AG09309 (cell line): ENCODE results near the gene NR1I2.
A peak's percentile ranks its signal among the peaks of the same experiment; 100 is the strongest.

Experiments used
- DNase-seq: peaks from one replicate; pipeline ENCODE4 v3.0.0-alpha.2; 2010; ENCODE audit warnings: low read depth
- H3K4me3 ChIP-seq: 2 replicates; pipeline ENCODE4 v1.5.1; 2011; ENCODE audit warnings: mild to moderate bottlenecking, low read depth, low read length, moderate library complexity; ENCODE audit not compliant: control insufficient read depth
- CTCF ChIP-seq: IDR thresholded peaks from 2 replicates; pipeline ENCODE4 v1.5.1; 2011; ENCODE audit warnings: mild to moderate bottlenecking, low read depth, low read length, inconsistent platforms; ENCODE audit not compliant: insufficient read depth, control insufficient read depth; ENCODE audit errors: missing control alignments

NR1I2 gene

GRCh38 chr3:119796785-119797184 lies 14.9 kb downstream of the NR1I2 start:
- DNase-seq: no peak
- H3K4me3 ChIP-seq: no peak overlapping the region
- no peak for TF ChIP-seq CTCF

- no peak overlapping the region for H3K4me3 ChIP-seq
- TF ChIP-seq CTCF: no peak
- DNase-seq: no peak
Observed at GRCh38 chr3:119800844-119801243, 18.9 kb downstream of the NR1I2 start.

GRCh38 chr3:119808244-119808643 lies 26.3 kb downstream of the NR1I2 start:
- no peak for TF ChIP-seq CTCF
- DNase-seq: no peak
- no peak overlapping the region for H3K4me3 ChIP-seq

- H3K4me3 ChIP-seq: no peak overlapping the region
- DNase-seq: no peak
- no peak for TF ChIP-seq CTCF
Observed at GRCh38 chr3:119808843-119809242, 26.9 kb downstream of the NR1I2 start.

- no peak for TF ChIP-seq CTCF
- peak overlapping the region; percentile 44 for H3K4me3 ChIP-seq
- no peak for DNase-seq
Observed at GRCh38 chr3:119809249-119810017, 27.5 kb downstream of the NR1I2 start.

GRCh38 chr3:119810018-119810435 lies 28.1 kb downstream of the NR1I2 start:
- DNase-seq: no peak
- H3K4me3 ChIP-seq: peak overlapping the region; percentile 44
- peak; percentile 34 for TF ChIP-seq CTCF

- no peak overlapping the region for H3K4me3 ChIP-seq
- TF ChIP-seq CTCF: no peak
- DNase-seq: no peak
Observed at GRCh38 chr3:119812491-119813058, 30.7 kb downstream of the NR1I2 start.
